ENCODE measurements around the gene CASKIN2.

DNA sequence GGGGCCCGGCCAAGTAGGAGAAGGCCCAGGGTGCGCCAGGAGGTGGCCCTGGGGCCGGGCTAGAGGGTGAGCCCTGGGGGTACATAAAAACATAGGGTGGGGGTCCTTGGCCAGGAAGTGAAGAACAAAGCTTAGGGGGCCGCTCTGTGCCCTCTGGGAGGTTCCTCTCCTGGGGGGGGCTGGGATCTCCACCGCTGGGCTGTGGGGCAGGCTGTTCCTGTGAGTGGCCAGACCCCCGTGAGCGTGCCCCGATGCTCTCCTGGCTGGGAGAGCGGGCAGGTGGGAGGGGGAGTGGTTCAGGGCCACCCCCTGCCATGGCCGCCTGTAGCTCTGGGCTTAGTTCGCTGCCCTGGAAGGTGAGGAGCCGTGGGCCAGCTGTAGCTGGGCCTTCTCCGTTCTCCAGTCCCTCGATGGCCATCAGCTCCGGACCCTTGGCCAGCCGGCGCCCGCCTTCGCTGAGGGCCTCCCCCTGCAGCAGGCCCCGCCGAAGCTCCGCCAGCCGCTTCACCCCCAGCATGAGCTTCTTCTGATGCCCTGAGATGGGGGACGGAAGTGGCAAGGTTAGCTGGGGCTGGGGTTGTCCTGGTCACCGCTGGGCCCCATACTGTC lies 12.5 kb downstream of the CASKIN2 start:
- no peak for TF ChIP-seq POLR2A (IDR thresholded peaks at IDR 0.05; ENCODE audit: low read length)
- TF ChIP-seq GATA1 (IDR thresholded peaks at IDR 0.05; ENCODE audit: low read depth, low read length) = no peak

All from erythroblast (primary cell).